ENCODE measurements around the gene ZNF487.
"Not testable (repeated sequence)": the region's sequence is repeated elsewhere in the genome, so short reads cannot be mapped to it uniquely, and the experiment has no call there.

ZNF487 gene

DNA sequence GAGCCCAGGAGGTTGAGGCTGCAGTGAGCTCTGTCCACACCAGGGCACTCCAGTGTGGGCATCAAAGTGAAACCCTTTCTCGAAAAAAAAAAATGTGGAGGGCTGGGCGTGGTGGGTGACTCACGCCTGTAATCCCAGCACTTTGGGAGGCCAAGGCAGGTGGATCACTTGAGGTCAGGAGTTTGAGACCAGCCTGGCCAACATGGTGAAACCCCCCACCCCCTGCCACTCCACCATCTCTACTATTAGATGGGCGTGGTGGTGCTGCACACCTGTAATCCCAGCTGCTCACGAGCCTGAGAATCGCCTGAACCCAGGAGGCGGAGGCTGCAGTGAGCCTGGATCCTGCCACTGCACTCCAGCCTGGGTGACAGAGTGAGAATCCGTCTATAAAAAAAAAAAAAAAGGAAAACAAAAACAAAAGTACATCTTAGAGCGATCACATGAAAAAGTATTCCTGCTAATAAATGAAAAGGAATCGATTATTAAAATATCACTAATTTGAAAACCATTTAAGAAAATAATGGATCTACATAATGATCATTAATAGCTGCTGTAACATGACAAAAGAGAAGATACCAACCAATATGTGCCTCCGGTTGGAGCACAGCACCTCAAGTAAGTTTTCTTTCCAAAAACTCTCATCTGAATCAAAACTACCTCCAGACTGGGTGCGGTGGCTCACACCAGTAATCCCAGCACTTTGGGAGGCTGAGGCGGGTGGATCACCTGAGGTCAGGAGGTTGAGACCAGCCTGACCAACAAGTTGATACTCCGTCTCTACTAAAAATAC, 32.8 kb upstream of the ZNF487 start:
- DNase-seq, result no peak

DNA sequence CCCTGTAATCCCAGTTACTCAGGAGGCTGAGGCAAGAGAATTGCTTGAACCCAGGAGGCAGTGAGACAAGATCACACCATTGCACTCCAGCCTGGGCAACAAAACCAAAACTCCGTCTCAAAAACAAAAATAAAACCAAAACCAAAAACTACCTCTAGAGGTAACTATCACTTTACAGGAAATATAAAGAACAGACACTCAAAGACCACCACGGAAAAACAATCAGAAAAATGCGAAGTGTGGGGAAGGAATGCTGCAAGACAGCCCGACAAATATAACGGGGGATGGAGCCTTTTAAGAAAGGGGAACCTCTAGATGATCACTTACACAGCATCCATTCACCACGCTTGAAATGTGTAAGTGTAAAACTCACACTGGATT, 32.2 kb upstream of the ZNF487 start:
- DNase-seq, result no peak

DNA sequence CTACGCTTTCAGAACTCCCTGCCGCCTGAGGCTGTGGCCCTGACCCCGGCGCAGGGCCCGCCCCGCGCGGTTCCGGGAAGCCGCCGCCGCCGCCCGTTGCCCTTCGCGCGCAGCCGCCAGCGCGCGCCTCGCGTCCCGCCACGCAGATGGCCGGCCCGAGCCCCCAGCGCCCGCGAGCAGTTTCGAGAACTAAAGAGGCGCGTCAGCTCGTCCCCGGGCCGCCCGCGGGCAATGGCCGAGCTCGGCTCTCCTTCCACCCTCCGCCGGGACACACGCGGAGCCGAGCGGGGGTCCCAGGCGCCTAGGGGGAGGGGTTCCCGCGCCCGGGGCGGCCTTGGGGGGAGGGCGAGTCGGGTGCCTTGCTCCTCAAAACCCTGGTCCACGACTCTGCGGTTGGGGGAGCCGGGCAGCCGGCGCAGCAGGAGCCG, 29.7 kb upstream of the ZNF487 start:
- no peak for DNase-seq

- peak; percentile 87 for DNase-seq
Measured at GRCh38 chr10:43407576-43408330, 29.2 kb upstream of the ZNF487 start.

GRCh38 chr10:43408331-43408709, 28.6 kb upstream of the ZNF487 start:
- no peak for DNase-seq

DNA sequence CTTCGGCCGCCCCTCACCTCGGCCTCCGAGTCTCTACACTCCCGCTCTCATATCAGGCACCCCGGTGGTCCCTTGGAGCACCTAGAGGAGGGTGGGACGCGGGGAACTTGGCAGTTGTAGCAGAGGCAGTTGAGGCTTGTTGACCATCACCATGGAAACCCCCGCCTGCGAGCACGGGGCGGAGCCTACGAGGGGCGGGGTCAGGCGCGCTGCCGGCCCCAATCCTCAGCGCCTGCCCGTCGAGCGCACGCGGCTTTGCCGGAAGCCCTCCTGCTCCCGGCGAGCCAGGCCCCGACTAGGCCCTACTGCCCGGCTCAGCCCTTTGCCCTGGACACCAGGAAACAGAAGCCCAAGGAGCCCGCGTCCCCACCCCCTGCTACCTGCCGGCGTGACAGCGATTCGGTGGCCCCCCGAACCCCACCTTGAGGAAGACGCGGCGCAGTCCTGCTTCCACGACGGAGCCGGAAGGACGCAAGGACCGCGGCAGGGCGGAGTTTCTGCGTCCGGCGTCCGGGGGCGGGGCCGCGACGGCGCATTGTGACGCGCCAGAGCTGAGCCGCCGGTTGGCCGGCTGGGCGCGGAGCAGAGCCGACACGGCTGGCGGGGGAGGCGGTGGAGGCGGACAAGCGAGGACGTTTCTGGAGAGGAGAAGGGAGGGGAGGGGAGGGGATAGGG, 28.1 kb upstream of the ZNF487 start, which contains the start of gene HNRNPF:
HNRNPF (minus strand) TSS at position 477 of the 675 bp plus-strand sequence. CDS start 21,302 bp downstream, outside the sequence.
- DNase-seq, result peak; percentile 98

GRCh38 chr10:43409385-43410109, 27.4 kb upstream of the ZNF487 start:
- DNase-seq, result peak; percentile 81

- DNase-seq, result no peak
Measured at GRCh38 chr10:43410345-43410744, 26.6 kb upstream of the ZNF487 start.

DNA sequence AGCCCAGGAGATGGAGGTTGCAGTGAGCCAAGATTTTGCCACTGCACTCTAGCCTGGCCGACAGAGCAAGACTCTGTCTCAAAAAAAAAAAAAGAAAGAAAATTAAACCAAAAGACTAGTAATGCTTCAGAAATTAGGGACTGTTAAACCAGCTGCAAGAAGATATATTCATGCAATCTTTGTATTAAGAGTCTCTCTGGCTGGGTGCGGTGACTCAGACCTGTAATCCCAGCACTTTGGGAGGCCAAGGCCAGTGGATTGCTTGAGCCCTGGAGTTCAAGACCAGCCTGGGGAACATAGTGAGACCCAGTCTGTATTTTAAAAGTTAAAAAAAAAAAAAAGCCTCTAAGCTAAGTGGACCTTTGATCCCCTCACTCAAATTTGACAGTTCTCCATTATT, 25.4 kb upstream of the ZNF487 start:
- no peak for DNase-seq

DNA sequence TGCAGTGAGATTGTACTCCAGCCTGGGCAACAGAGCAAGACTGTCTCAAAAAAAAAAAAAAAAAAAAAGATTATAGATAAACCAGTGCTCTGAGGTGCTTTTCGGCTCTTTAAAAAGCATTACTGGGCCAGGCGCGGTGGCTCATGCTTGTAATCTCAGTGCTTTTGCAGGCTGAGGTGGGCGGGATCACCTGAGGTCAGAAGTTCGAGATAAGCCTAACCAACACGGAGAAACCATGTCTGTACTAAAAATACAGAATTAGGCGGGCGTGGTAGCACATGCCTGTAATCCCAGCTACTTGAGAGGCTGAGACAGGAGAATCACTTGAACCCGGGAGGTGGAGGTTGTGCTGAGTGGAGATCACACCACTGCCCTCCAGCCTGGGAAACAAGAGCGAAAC, 21.4 kb upstream of the ZNF487 start:
- DNase-seq, result no peak

DNA sequence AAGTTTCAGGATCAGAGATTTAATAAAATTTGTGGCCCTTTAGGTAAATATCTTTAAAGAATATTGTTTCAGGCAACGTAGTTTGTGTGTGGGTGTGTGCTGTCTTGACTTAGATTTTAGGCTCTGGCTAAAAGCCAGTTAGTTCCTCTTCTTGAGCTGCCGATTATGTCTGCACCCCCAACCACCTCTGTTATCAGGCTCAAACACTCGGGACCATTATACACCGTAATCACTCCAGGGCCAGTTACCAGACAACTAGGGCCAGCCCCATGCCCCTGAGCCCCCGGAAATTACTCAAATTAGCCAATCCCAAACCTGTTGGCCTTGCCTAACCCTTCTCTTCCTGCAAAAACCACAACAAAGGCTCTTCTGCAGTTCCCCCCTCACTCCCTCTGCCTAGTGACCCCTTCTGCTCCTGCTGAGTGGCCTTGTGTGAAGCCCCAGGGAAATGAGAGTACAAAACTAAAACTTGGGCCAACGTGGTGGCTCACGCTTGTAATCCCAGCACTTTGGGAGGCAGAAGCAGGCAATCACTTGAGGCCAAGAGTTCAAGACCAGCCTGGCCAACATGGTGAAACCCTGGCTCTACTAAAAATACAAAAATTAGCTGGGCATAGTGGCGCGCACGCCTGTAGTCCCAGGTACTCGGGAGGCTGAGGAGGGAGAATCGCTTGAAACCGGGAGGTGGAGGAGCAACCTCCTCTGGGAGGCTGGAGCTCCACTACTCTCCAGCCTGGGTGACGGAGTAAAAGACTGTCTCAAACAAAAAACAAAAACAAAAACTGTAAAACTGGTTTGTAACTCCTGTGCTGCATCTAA, 18.8 kb upstream of the ZNF487 start:
- DNase-seq, result no peak

DNA sequence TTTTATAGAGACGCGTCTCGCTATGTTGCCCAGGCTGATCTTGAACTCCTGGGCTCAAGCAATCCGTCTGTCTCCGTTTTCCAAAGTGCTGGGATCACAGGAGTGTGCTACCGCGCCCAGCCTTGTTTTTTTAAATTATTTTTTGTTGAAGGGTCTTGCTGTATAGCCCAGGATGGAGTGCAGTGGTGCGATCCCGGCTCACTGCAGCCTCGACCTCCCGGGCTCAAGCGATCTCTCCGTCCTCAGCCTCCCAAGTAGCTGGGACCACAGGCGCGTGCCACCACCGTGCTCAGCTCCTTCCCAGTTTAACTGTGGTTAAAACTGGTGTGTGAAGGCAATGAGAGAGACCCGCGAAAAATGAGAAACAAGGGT, 16.9 kb upstream of the ZNF487 start:
- no peak for DNase-seq

GRCh38 chr10:43420369-43421200, 16.3 kb upstream of the ZNF487 start:
- DNase-seq, result peak; percentile 95

- no peak for DNase-seq
Measured at GRCh38 chr10:43421201-43421507, 15.8 kb upstream of the ZNF487 start.

- no peak for DNase-seq
Measured at GRCh38 chr10:43421519-43421918, 15.4 kb upstream of the ZNF487 start.

DNA sequence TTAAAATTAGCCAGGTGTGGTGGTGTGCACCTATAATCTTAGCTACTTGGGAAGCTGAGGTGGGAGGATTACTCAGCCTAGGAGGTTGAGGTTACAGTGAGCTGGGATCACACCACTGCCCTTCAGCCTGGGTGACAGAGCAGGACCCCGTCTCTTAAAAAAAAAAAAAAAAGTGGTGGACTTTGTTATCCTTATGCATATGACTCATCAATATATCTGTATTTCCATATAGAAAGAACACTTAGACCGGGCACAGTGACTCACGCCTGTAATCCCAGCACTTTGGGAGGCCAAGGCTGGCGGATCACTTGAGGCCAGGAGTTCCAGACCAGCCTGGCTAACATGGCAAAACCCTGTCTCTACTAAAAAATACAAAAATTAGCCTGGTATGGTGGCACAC, 15.0 kb upstream of the ZNF487 start:
- not testable (repeated sequence) for DNase-seq

- no peak for DNase-seq
Measured at GRCh38 chr10:43424416-43424815, 12.5 kb upstream of the ZNF487 start.

DNA sequence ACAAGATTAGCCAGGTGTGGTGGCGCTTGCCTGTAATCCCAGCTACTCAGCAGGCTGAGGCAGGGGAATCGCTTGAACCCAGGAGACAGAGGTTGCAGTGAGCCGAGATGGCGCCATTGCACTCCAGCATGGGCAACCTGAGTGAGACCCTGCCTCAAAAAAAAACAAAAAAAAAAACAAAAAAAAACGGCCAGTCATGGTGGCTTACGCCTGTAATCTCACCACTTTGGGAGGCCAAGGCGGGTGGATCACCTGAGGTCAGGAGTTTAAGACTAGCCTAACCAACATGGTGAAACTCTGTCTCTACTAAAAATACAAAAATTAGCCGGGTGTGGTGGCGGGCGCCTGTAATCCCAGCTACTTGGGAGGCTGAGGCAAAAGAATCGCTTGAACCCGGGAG, 10.4 kb upstream of the ZNF487 start:
- DNase-seq, result not testable (repeated sequence)

- no peak for DNase-seq
Measured at GRCh38 chr10:43427166-43427825, 9.6 kb upstream of the ZNF487 start.

DNA sequence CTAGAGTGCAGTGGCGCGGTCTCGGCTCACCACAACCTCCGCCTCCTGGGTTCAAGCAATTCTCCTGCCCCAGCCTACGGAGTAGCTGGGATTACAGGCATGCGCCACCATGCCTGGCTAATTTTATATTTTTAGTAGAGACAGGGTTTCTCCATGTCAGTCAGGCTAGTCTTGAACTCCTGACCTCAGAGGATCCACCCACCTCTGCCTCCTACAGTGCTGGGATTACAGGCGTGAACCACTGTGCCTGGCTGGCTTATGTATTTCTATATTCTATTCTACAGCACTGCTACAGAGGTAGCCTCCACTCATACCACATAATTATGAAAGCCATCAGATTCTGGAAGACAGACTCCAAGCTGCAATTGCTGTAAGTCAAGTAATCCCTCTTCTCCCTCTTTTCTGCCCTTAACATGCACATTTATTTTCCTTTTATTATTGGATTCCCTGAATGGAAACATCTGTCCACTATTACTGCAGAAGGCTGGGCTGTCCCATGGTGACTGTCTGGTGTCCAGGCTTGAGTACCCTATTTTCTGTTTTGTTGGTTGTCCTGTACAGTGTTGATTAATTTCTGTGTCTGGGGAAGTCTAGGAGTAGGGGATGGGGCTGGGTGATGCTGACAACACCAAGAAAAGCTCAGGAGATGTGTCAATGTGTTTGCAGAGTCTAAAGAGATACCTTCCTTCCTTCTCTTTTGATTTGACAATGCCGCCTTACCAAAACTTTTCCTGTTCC, 5.8 kb upstream of the ZNF487 start:
- DNase-seq, result no peak
